Ishikawa (cell line): ENCODE measurements around the gene MS4A7.

Experiments used
- CEBPB ChIP-seq: IDR thresholded peaks from 2 replicates; pipeline ENCODE4 v1.6.1; 2012
- CREB1 ChIP-seq: IDR thresholded peaks from 2 replicates; pipeline ENCODE4 v1.6.1; 2012; ENCODE audit warnings: low read depth
- EGR1 ChIP-seq: IDR thresholded peaks from 2 replicates; pipeline ENCODE4 v1.6.1; 2012
- EP300 ChIP-seq: IDR thresholded peaks from 2 replicates; pipeline ENCODE4 v1.6.1; 2012; ENCODE audit warnings: borderline replicate concordance
- FOXM1 ChIP-seq: IDR thresholded peaks from 2 replicates; pipeline ENCODE4 v1.6.1; 2012; ENCODE audit warnings: low read depth, borderline replicate concordance
- NFIC ChIP-seq: IDR thresholded peaks from 2 replicates; pipeline ENCODE4 v1.6.1; 2012
- RAD21 ChIP-seq: IDR thresholded peaks from 2 replicates; pipeline ENCODE4 v1.6.1; 2012; ENCODE audit warnings: low read depth
- TAF1 ChIP-seq: IDR thresholded peaks from 2 replicates; pipeline ENCODE4 v1.6.1; 2012; ENCODE audit warnings: low read depth, mild to moderate bottlenecking
- TCF12 ChIP-seq: IDR thresholded peaks from 2 replicates; pipeline ENCODE4 v1.6.1; 2012; ENCODE audit warnings: low read depth
- TEAD4 ChIP-seq: IDR thresholded peaks from 2 replicates; pipeline ENCODE4 v1.6.1; 2012
- YY1 ChIP-seq: IDR thresholded peaks from 2 replicates; pipeline ENCODE4 v1.6.1; 2012; ENCODE audit warnings: low read depth
- ZBTB7A ChIP-seq: IDR thresholded peaks from 2 replicates; pipeline ENCODE4 v1.6.1; 2012; ENCODE audit warnings: low read depth
- TF ChIP-seq, protein P1 (sequence below): IDR thresholded peaks from 2 replicates; pipeline ENCODE4 v1.6.1; 2012; ENCODE audit warnings: low read depth, mild to moderate bottlenecking
- TF ChIP-seq, protein P2 (sequence below): IDR thresholded peaks from 2 replicates; pipeline ENCODE4 v1.6.1; 2012
- TF ChIP-seq, protein P3 (sequence below): IDR thresholded peaks from 2 replicates; pipeline ENCODE4 v1.6.1; 2012

Gene MS4A7

DNA sequence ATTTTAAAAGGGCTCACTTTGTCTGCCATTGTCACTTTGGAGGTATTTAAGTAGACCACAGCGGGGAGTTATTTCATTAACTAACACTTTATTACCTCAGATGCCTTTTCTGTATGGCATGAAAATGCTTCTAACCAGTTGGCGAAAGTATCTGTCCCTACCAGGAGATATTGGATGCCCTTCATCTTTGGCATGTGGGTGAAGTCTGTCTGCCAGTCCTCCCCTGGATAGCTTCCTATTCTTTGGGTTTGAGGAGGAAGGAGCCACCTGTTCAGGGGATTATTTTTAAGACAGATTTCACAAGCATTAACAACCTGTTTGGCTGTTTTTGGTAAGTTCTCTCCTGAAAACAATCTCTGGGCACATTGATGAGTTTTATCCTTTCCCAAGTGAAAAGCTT is 34.2 kb upstream of the MS4A7 start:
- TF ChIP-seq EP300, result no peak
- TF ChIP-seq, protein P1, sequence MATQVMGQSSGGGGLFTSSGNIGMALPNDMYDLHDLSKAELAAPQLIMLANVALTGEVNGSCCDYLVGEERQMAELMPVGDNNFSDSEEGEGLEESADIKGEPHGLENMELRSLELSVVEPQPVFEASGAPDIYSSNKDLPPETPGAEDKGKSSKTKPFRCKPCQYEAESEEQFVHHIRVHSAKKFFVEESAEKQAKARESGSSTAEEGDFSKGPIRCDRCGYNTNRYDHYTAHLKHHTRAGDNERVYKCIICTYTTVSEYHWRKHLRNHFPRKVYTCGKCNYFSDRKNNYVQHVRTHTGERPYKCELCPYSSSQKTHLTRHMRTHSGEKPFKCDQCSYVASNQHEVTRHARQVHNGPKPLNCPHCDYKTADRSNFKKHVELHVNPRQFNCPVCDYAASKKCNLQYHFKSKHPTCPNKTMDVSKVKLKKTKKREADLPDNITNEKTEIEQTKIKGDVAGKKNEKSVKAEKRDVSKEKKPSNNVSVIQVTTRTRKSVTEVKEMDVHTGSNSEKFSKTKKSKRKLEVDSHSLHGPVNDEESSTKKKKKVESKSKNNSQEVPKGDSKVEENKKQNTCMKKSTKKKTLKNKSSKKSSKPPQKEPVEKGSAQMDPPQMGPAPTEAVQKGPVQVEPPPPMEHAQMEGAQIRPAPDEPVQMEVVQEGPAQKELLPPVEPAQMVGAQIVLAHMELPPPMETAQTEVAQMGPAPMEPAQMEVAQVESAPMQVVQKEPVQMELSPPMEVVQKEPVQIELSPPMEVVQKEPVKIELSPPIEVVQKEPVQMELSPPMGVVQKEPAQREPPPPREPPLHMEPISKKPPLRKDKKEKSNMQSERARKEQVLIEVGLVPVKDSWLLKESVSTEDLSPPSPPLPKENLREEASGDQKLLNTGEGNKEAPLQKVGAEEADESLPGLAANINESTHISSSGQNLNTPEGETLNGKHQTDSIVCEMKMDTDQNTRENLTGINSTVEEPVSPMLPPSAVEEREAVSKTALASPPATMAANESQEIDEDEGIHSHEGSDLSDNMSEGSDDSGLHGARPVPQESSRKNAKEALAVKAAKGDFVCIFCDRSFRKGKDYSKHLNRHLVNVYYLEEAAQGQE, result no peak

DNA sequence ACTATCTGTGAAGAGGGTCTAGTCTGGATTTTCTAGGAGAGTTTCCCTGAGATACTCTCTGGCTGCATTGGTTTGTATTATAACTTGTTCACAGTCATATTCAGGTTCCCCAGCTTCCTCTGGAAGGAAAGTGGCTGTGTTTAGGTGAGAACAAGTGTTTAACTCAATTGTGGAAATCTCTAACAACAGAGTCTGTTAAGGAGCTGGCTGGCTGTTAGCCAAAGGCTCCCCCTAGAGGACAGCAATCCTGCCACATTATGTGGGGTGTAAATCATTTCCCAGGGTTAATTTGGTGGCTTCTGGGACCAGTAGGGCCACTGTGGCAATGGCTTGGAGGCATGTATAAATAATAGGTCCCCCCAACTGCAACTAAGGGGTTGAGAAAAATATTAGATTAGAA is 32.8 kb upstream of the MS4A7 start:
- TF ChIP-seq EGR1 (no peak), ZBTB7A (no peak), NFIC (peak; percentile 56; the same call in 1 of the 2 replicates), TAF1 (no peak), RAD21 (no peak)
- TF ChIP-seq, protein P1, result no peak

DNA sequence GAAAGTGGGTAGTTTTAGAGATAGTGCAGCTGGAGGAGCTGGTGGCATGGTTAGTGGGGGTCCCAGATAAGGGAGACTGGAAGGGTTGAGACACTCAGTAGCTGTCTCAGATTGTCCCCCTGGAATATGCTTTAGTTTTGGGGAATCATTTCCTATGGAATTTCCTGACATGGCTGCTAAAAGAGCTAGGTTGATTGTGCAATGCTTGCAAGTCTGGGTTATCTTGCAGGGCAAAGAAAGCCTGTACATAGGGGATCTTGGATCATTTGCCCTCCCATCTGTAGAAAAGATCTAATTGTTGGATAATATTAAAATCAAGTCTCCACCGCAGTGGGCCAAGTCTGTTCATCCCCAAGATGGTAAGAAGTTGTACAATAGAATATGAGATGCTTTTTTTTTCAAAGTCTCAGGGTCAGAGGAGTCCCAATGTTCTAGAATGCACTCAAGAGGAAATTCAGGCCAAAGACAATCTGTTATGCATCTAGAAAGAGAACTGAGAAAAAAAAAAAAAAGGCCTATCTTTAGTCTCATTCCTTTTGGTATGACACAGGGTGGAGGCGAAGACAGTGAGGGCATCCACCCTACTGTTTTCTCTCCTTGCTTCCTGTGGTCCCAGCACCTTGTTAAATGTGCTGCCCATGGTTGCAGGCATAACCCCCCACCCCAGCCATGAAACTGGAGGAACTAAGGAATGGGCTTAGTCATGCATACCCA is 31.1 kb upstream of the MS4A7 start:
- no peak for TF ChIP-seq FOXM1
- TF ChIP-seq, protein P1, result no peak
- no peak for TF ChIP-seq EP300
- TF ChIP-seq RAD21, result no peak
- TF ChIP-seq CEBPB, result no peak
- TF ChIP-seq ZBTB7A, result no peak
- no peak for TF ChIP-seq TCF12
- no peak for TF ChIP-seq CREB1
- no peak for TF ChIP-seq TEAD4
- TF ChIP-seq, protein P2, sequence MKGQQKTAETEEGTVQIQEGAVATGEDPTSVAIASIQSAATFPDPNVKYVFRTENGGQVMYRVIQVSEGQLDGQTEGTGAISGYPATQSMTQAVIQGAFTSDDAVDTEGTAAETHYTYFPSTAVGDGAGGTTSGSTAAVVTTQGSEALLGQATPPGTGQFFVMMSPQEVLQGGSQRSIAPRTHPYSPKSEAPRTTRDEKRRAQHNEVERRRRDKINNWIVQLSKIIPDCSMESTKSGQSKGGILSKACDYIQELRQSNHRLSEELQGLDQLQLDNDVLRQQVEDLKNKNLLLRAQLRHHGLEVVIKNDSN, result no peak
- no peak for TF ChIP-seq YY1
- no peak for TF ChIP-seq TAF1
- TF ChIP-seq, protein P3, sequence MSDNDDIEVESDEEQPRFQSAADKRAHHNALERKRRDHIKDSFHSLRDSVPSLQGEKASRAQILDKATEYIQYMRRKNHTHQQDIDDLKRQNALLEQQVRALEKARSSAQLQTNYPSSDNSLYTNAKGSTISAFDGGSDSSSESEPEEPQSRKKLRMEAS, result no peak
- no peak for TF ChIP-seq EGR1
- no peak for TF ChIP-seq NFIC

DNA sequence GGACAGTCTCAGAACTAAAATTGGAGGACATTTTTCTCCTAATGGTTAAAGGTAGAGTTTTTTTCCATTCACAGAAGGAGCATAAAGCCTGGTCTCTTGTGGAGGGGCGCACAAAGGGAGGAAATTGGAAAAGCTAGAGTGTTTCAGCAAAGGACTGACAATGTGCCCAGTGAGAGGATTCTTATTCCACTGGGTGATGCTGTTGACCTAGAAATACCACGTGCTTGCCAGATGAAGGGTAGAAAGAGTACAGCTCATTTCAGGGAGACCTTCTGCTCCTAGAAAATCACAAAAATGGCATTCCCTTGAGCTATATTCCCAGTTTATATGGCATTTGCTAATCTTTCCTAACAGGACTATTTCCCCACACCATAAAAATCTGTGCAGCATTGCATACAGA is 30.2 kb upstream of the MS4A7 start:
- TF ChIP-seq YY1, result no peak
- TF ChIP-seq, protein P1, result no peak
- no peak for TF ChIP-seq ZBTB7A
- no peak for TF ChIP-seq FOXM1
- no peak for TF ChIP-seq CEBPB
- TF ChIP-seq TAF1, result no peak

DNA sequence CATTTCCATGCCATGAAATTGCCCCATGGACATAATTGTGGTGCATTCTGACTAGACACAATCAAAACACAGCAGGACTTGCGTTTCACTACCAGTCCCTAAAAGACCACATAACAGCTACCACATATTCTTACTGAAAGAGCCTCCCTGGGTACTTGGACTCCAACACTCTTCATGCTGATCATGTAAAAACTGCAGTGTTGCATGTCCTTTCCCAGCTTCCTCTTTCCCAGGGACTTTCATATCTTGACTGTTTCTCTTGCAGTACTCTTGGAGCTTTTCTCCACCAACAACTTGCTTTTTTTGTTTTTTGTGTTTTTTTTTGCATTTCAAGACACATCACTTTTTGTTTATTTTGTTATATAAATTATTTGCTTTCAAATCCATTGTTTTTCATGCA is 28.3 kb upstream of the MS4A7 start:
- TF ChIP-seq TAF1 (no peak), FOXM1 (no peak)
- TF ChIP-seq, protein P1, result no peak
